ENCODE measurements around the gene LLCFC1.

DNA sequence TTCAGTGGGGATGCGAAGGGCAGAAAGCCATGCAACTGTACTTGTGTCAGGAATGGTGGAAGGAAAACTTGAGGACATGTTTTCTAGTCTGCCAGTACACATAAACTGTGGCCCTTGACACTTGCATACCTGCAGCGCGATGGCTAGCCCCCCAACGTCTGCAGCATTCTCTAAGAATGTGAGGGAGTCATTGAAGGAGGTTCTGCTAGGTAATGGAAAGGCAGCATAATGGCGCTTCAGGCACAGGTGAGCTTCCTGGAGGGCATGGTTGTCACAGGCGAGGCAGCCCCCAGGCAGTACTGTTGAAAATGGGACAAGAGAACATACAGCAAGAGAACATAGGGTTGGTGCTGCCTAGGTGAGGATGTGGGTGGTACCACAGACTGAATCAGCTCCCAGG is 3.5 kb downstream of the LLCFC1 start:
- TF ChIP-seq, protein P1, sequence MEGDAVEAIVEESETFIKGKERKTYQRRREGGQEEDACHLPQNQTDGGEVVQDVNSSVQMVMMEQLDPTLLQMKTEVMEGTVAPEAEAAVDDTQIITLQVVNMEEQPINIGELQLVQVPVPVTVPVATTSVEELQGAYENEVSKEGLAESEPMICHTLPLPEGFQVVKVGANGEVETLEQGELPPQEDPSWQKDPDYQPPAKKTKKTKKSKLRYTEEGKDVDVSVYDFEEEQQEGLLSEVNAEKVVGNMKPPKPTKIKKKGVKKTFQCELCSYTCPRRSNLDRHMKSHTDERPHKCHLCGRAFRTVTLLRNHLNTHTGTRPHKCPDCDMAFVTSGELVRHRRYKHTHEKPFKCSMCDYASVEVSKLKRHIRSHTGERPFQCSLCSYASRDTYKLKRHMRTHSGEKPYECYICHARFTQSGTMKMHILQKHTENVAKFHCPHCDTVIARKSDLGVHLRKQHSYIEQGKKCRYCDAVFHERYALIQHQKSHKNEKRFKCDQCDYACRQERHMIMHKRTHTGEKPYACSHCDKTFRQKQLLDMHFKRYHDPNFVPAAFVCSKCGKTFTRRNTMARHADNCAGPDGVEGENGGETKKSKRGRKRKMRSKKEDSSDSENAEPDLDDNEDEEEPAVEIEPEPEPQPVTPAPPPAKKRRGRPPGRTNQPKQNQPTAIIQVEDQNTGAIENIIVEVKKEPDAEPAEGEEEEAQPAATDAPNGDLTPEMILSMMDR (IDR thresholded peaks at IDR 0.05) = no peak
- TF ChIP-seq POLR2A (IDR thresholded peaks at IDR 0.05; ENCODE audit: low read depth) (no peak), POLR2AphosphoS5 (IDR thresholded peaks at IDR 0.05) (no peak), EP300 (IDR thresholded peaks at IDR 0.05) (no peak)

Data from esophagus muscularis mucosa (tissue), 4 donors.